RCC 7860 (cell line): Measurements from ENCODE around the gene MLC1.
"Not testable (repeated sequence)": the region's sequence is repeated elsewhere in the genome, so short reads cannot be mapped to it uniquely, and the experiment has no call there.

ENCODE experiments used
- DNase-seq: peaks from one replicate; pipeline ENCODE4 v3.0.0-alpha.2; 2015; ENCODE audit warnings: low spot score
- FAIRE-seq: peaks from 2 replicates; lab custom pipeline; 2012; peaks lifted over from hg19 to GRCh38; lab: Jason Lieb, UNC

The MLC1 gene

GRCh38 chr22:50104141-50104544 is 18.9 kb upstream of the MLC1 start:
- no peak for DNase-seq
- FAIRE-seq = no peak

DNA sequence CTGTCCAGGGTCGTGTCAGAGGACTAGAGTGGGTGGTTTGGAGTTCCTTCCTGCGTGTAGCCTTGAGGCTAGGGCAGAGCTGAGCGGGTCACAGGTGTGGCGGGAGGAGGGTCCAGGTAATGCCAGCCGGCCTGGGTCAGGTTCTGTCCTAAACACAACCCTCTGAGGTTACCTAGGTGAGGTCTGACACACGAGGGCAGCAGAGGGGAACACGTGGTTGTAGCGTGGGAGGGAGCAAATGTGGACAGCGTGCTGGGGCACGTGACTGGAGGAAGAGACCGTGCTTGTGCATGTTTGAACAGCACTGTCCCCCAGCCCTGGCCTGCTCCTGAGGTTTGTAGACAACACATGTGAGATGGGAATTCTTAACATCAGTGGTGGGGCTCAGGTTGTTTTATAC is 17.7 kb upstream of the MLC1 start:
- no peak for DNase-seq
- no peak for FAIRE-seq

DNA sequence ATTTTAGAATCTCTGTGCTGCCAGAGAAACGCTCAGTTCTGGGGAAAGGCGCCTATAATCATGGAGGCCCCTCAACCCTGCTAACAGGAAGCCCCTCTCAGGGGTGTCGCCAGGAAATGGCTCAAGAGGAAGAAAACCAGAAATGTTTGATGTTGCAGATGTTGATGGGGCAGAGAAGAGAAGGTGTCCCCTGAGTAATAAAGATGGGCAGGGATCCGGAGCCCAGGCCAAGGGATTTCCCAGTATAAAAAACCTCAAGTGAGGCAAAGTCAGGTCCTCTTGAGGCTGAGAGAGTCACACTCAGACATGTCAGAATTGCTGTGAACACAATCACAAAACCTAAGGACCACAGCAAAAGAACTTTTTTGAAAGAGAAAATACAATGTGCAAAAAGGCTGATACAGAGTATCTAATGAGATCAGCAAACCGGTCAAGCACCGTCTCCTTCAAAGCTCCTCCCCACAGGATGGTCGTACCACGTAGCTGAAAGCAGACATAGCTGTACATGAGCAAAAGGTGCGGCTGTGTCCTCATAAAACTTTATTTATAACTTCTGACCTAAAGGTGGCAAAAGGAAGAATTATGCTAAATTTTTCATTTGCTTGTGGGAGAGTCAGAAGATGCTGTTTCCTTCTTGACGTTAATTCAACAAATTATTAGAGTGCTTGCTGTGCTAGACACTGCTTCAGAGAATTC is 16.8 kb upstream of the MLC1 start:
- DNase-seq = no peak

GRCh38 chr22:50098052-50098451 is 12.8 kb upstream of the MLC1 start:
- DNase-seq (no peak), FAIRE-seq (peak; percentile 21)

More for the DNA sequence above, 16.8 kb upstream of the MLC1 start:
- no peak for FAIRE-seq

DNA sequence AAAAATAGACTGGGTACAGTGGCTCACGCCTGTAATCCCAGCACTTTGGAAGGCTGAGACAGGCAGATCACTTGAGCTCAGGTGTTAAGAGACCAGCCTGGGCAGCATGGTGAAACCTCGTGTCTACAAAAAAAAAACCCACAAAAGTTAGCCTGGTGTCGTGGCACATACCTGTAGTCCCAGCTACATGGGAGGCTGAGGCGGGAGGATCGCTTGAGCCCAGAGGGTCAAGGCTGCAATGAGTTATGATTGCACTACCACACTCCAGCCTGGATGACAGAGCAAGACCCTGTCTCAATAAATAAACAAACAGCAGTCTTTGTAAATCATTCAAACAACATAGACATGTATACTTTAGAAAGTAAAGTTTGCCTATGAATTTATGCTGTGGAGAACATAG is 7.1 kb upstream of the MLC1 start:
- FAIRE-seq (no peak), DNase-seq (no peak)

DNA sequence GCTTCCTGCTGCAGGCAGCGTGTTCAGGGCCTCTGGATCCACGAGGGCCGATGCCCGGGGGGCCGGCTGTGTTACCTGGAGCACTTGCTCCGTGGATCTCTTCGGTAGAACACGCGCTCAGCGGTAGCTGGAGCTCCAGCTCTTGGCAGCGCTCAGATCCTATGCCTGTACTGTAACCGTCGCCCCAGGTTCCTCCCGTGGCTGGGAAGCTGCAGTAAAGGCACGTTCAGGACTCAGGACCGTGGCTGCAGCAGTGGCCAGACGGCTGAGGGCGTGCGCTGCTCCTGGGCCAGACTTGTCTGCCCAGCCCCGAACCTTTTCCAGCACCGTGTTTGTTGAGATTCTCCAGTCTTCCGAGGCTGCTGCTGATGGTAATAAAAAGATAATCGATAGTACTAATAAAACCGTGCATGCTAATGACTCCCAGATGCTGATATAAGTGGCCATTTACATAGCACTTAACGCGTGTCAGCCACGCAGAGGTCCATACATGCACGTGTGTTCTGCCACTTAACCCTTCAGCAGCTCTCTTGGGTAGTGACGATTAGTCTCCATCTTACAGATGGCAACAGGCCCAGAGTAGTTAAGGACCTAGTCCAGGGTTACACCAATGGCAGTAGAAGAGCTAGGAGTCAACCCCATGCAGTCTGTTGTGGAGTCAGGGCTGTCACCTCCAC is 6.0 kb upstream of the MLC1 start:
- FAIRE-seq (no peak), DNase-seq (no peak)

DNA sequence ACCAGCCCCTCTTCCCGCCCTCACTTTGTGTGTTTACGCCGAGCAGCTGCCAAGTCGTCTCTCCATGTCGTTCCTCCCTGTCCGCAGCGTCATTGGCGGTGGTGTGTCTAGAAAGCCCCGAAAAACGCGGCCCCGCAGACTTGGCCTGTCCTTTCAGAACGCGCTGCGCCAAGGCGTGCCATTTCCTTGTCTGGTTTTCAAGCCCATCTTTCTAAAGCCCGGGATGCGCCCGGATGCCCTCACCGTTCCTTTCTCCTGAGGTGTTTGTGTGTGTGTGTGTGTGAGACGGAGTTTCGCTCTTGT is 5.1 kb upstream of the MLC1 start:
- DNase-seq (no peak), FAIRE-seq (no peak)

GRCh38 chr22:50089682-50090411 is 4.6 kb upstream of the MLC1 start, which contains the start of gene MOV10L1:
Gene MOV10L1 (plus strand): TSS chr22:50090006. CDS start chr22:50090089, 83 bp downstream.
- FAIRE-seq = no peak
- no peak for DNase-seq

- FAIRE-seq = no peak
- no peak for DNase-seq
Observed at GRCh38 chr22:50089231-50089630, 4.0 kb upstream of the MLC1 start.

- FAIRE-seq (no peak), DNase-seq (no peak)
Observed at GRCh38 chr22:50088096-50088495, 2.9 kb upstream of the MLC1 start.

GRCh38 chr22:50087646-50088045 is 2.4 kb upstream of the MLC1 start:
- DNase-seq (no peak), FAIRE-seq (no peak)

- not testable (repeated sequence) for FAIRE-seq, DNase-seq
Observed at GRCh38 chr22:50086975-50087374, 1.7 kb upstream of the MLC1 start.

- no peak for DNase-seq
- no peak for FAIRE-seq
Observed at GRCh38 chr22:50086526-50086925, 1.3 kb upstream of the MLC1 start.

DNA sequence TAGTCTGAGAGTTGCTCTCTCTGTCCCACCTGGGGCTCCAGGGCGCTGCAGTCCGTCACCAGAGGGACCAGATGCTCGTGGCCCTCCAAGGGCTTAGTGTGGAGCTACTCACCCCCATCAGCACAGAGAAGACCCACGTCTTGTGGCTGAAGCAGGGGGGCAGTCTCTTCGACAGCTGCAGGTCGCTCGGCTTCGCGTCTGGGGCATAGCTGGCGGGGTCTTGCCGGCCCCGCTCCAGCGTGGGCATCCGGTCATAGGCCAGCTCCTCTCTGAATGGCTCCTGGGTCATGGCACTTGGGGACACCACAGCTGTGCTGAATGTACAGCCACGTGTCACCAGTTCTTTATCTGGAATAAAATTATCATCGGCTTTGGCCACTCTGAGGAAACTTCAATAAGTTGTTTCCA is 608 bp downstream of the MLC1 start:
- FAIRE-seq = no peak

GRCh38 chr22:50084080-50084477 is 1.1 kb downstream of the MLC1 start:
- FAIRE-seq = no peak
- no peak for DNase-seq

More for the DNA sequence above, 608 bp downstream of the MLC1 start:
- DNase-seq = no peak

- DNase-seq (no peak), FAIRE-seq (no peak)
Observed at GRCh38 chr22:50083462-50084079, 1.7 kb downstream of the MLC1 start.

- FAIRE-seq (no peak), DNase-seq (no peak)
Observed at GRCh38 chr22:50082961-50083461, 2.2 kb downstream of the MLC1 start.

DNA sequence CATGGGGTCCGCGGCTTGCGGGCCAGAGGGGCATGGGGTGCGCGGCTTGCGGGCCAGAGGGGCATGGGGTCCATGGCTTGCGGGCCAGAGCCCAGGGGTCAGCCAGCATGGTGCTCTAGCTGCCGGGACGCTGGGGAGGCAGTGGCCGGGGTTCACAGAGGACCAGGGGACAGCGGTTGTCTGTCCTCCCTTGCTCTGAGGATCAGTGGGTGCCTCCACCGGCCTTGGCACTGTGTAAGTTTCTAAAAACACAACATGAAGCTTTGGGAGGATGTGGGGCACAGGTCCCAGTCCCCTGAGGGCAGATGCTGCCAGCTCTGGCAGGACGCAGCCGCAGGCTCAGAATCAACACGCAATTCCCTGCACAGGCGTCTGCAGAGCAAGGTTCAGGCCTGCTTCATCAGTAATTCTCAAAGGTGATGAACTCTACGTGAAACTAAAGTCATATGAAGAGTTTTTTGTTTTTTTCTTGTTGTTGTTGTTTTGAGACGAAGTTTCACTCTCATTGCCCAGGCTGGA is 3.0 kb downstream of the MLC1 start:
- DNase-seq (no peak), FAIRE-seq (no peak)

- DNase-seq = no peak
- FAIRE-seq = no peak
Observed at GRCh38 chr22:50081426-50082196, 3.6 kb downstream of the MLC1 start.

DNA sequence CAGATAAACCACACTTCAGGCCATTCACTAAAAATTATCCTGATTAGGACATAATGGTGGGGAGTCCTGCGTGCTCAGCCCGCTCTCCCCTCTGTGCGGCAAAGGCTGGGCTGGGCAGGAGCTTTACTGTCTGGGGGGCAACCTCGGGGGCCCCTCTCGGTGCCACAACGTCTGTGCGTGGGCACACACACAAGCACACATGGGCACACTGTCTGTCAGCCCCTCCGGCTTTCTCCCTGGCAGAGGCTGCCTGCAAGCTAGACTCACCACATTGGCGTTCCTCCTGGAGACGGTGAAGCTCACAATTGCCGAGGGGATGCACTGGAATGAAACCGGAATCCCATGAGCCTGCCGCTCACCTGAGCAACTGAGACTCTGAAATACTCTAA is 5.2 kb downstream of the MLC1 start:
- DNase-seq (no peak), FAIRE-seq (no peak)
